K562 (cell line): ENCODE results near the gene CSNK2A1. TPM values are rescaled to one million over a fixed set of nuclear protein-coding genes. Genes with fewer than 3 reads are reported as not detected.

Experiments
- ATAC-seq: fragments of 200-7000 bp; cut with Tn5 transposase; 3 replicates; pipeline ENCODE4 v1.9.1; 2020; ENCODE audit warnings: moderate library complexity
- BruUV-seq: library from RNA; stranded (reverse); fragments of 400-500 nt; replicated peaks from 2 replicates; lab custom pipeline; 2021; lab: Mats Ljungman, UMichigan
- CTCF ChIA-PET: fragments of 300-600 bp; formaldehyde crosslinking; extraction: SDS; loops from one replicate; lab custom pipeline; 2021; ENCODE audit warnings: low intra/inter-chr PET ratio; lab: Yijun Ruan, JAX
- POLR2A ChIA-PET: fragments of 300-600, 350-650 bp; sonication (Branson Sonifier 250); formaldehyde crosslinking; extraction: SDS; loops from one replicate; lab custom pipeline; 2021; ENCODE audit warnings: antibody characterized with exemption, inconsistent platforms; lab: Yijun Ruan, JAX
- DNase-seq, 4 experiments: peaks; one replicate each; pipeline versions ENCODE4 v3.0.0 to v3.0.0-alpha.2; 2011 to 2018; ENCODE audit warnings: low spot score in 3 of 4, mixed read lengths in 3 of 4; ENCODE audit errors: extremely low read depth in 1 of 4
- FAIRE-seq: peaks from 2 replicates; lab custom pipeline; 2011; peaks lifted over from hg19 to GRCh38; lab: Jason Lieb, UNC
- H2AFZ ChIP-seq: 2 replicates; pipeline ENCODE4 v1.6.0; 2011; ENCODE audit warnings: low read depth, low read length, control low read depth, inconsistent platforms
- H3K27ac ChIP-seq: fragments of 200-600 bp; 3 replicates; pipeline ENCODE4 v1.8.0; 2011; ENCODE audit warnings: low read depth, mild to moderate bottlenecking, control low read depth, inconsistent platforms, low read length, moderate library complexity, mixed read lengths; ENCODE audit errors: extremely low read depth
- H3K27me3 ChIP-seq, 2 experiments: fragments of 300-600 bp in 1 of 2; 2 replicates in 1 of 2; 3 replicates in 1 of 2; pipeline versions ENCODE4 v1.6.0 to v1.8.0; 2011; ENCODE audit warnings: inconsistent platforms in 2 of 2, low read length in 2 of 2, mild to moderate bottlenecking in 1 of 2, mixed read lengths in 1 of 2, moderate library complexity in 1 of 2; ENCODE audit not compliant: control insufficient read depth in 2 of 2, insufficient read depth in 2 of 2
- H3K36me3 ChIP-seq: fragments of 300-600 bp; 3 replicates; pipeline ENCODE4 v1.8.0; 2011; ENCODE audit warnings: mild to moderate bottlenecking, low read length, inconsistent platforms; ENCODE audit not compliant: control insufficient read depth, insufficient read depth
- H3K4me1 ChIP-seq, 2 experiments: fragments of 200-600 bp in 1 of 2; replicated peaks in 1 of 2; 2 replicates in 1 of 2; 3 replicates in 1 of 2; pipeline versions ENCODE4 v1.5.1 to v1.8.0; 2011; ENCODE audit warnings: inconsistent platforms in 2 of 2, low read length in 2 of 2, mild to moderate bottlenecking in 1 of 2, mixed read lengths in 1 of 2, moderate library complexity in 1 of 2; ENCODE audit not compliant: control insufficient read depth in 2 of 2, insufficient read depth in 2 of 2
- H3K4me2 ChIP-seq: 2 replicates; pipeline ENCODE4 v1.6.1; 2011; ENCODE audit warnings: low read length, control low read depth, inconsistent platforms, mixed read lengths; ENCODE audit not compliant: insufficient read depth
- H3K4me3 ChIP-seq: fragments of 200-600 bp; sonication (generic), shearing (Covaris generic); 2 replicates; pipeline ENCODE4 v1.5.1; 2016; ENCODE audit warnings: control low read depth, inconsistent platforms
- H3K79me2 ChIP-seq: fragments of 200-600 bp; 3 replicates; pipeline ENCODE4 v1.8.0; 2011; ENCODE audit warnings: low read length, inconsistent platforms; ENCODE audit not compliant: control insufficient read depth, insufficient read depth
- H3K9ac ChIP-seq, 2 experiments: 2 replicates each; pipeline versions ENCODE4 v1.6.0 to v1.6.1; 2011; ENCODE audit warnings: low read depth in 2 of 2, low read length in 2 of 2, control low read depth in 1 of 2, inconsistent platforms in 1 of 2, mild to moderate bottlenecking in 1 of 2, mixed read lengths in 1 of 2; ENCODE audit not compliant: insufficient read depth in 1 of 2
- H3K9me1 ChIP-seq: one replicate; pipeline ENCODE4 v1.6.0; 2011; ENCODE audit warnings: inconsistent platforms, mild to moderate bottlenecking, low read length, moderate library complexity; ENCODE audit not compliant: control insufficient read depth, insufficient read depth
- H3K9me3 ChIP-seq: replicated peaks from 2 replicates; pipeline ENCODE4 v1.5.1; 2011; ENCODE audit warnings: low read depth, low read length, inconsistent platforms; ENCODE audit not compliant: control insufficient read depth, insufficient read depth
- H4K20me1 ChIP-seq: replicated peaks from 2 replicates; pipeline ENCODE4 v1.6.1; 2011; ENCODE audit warnings: low read length, inconsistent platforms, mixed read lengths; ENCODE audit not compliant: control insufficient read depth, insufficient read depth
- MEIS2 ChIP-seq: fragments of 450-650 bp; IDR thresholded peaks from 2 replicates; pipeline ENCODE4 v1.6.1; 2014; ENCODE audit warnings: mild to moderate bottlenecking; ENCODE audit not compliant: partially characterized antibody
- NFXL1 ChIP-seq: fragments of 450-650 bp; formaldehyde crosslinking; IDR thresholded peaks from 2 replicates; pipeline ENCODE4 v1.4.0; 2021; ENCODE audit warnings: mild to moderate bottlenecking
- PKNOX1 ChIP-seq: fragments of 450-650 bp; IDR thresholded peaks from 2 replicates; pipeline ENCODE4 v1.6.1; 2016
- POLR2G ChIP-seq: fragments of 200-400 bp; formaldehyde crosslinking; IDR thresholded peaks from 2 replicates; pipeline ENCODE4 v1.6.1; 2017; ENCODE audit warnings: low read depth, mild to moderate bottlenecking, antibody characterized with exemption, low read length, moderate library complexity
- WGBS: fragments of 100-300 bp; shearing (Covaris generic); methylation state at CpG from one replicate; pipeline ENCODE4 v1.1.6; 2016; ENCODE audit warnings: low coverage, mixed read lengths; ENCODE audit not compliant: insufficient coverage; ENCODE audit errors: missing lambda C conversion rate; 5-methylcytosine and 5-hydroxymethylcytosine counted together
- in situ Hi-C: fragments of 300-500 bp; cut with MboI; formaldehyde crosslinking; loops from 4 replicates; pipeline ENCODE4 v1.15.0; 2018; ENCODE audit warnings: inconsistent platforms, mixed read lengths
- intact Hi-C: fragments of 100-400 bp; cut with micrococcal nuclease; formaldehyde crosslinking; loops from 2 replicates; pipeline ENCODE4 v1.14.2; 2022
- polyA plus RNA-seq, 8 experiments: library from polyadenylated mRNA; depleted of rRNA in 4 of 8; stranded (reverse) in 5 of 8; unstranded in 3 of 8; fragments of >200 nt; fragmentation: Nextera tagmentation in 2 of 8; fragmentation: Illumina TruSeq in 1 of 8; extraction: Ambion mirVana in 2 of 8; extraction: Trizol in 1 of 8; gene quantifications; 2 replicates each; pipeline versions ENCODE4 v1.2.1 to v1.2.3, GENCODE V29; 2011 to 2014; ENCODE audit warnings: inconsistent platforms in 1 of 8, missing spikeins in 1 of 8
- total RNA-seq, 7 experiments: library from RNA; depleted of rRNA in 6 of 7; stranded (reverse); fragments of >200 nt in 6 of 7; fragmentation: Illumina TruSeq in 2 of 7; extraction: Trizol in 2 of 7; gene quantifications; 2 replicates each; pipeline versions ENCODE4 v1.2.1 to v1.2.3, GENCODE V29; 2011 to 2021; ENCODE audit warnings: low replicate concordance in 1 of 7
- TF ChIP-seq, protein P1 (sequence below): sonication (generic); formaldehyde crosslinking; IDR thresholded peaks from 2 replicates; pipeline ENCODE4 v1.8.1; 2023; ENCODE audit warnings: mild to moderate bottlenecking, missing genetic modification reagents
- TF ChIP-seq, protein P2 (sequence below): fragments of 250-450 bp; sonication (Bioruptor Pico); IDR thresholded peaks from 2 replicates; pipeline ENCODE4 v1.5.0; 2021; ENCODE audit warnings: mild to moderate bottlenecking, moderate library complexity

CSNK2A1 gene
- total and polyA plus RNA-seq, 9 of the 15 experiments (the other 6 are each of a cell fraction or from before 2014, with no cell fraction given): 71.0 to 251 (median 103) TPM

GRCh38 chr20:430091-430999, 113.2 kb downstream of the CSNK2A1 start:
- H3K9me1 ChIP-seq: peaks cover 3% of the 10 kb centered on the region
- POLR2A ChIA-PET: interaction anchor here (0.6 to 0.8 kb wide), 2 partner anchors 15 to 106 kb away, joined by 3 to 5 read pairs; no protein-coding TSS in a partner anchor
- CTCF ChIA-PET: interaction anchor here (2.1 to 4.0 kb wide), 2 partner anchors 48 to 75 kb away, joined by 10 to 27 read pairs; no protein-coding TSS in a partner anchor
- H3K4me3 ChIP-seq: no peak overlapping the region
- no peak overlapping the region for H2AFZ ChIP-seq
- in situ Hi-C loops (no loop called here), intact Hi-C loops (no loop called here)
- BruUV-seq: no TSS peak
- H3K4me2 ChIP-seq: no peak overlapping the region
- no peaks in the 10 kb centered on the region for H3K27me3 ChIP-seq
- H4K20me1 ChIP-seq: no peaks in the 10 kb centered on the region
- peaks cover 0 to 20% of the 10 kb centered on the region in 2 experiments; a peak in 2 of 5 replicates for H3K4me1 ChIP-seq
- no peaks in the 10 kb centered on the region for H3K9me3 ChIP-seq
- H3K9ac ChIP-seq: peak overlapping the region in 1 of 2 experiments; percentile 58; a peak in 2 of 4 replicates
- no peak overlapping the region; the same call in 2 of the 3 replicates for H3K27ac ChIP-seq
- FAIRE-seq (no peak), ATAC-seq (peak; percentile 40), DNase-seq (no peak)
- peaks cover 29% of the 10 kb centered on the region; the same call in 2 of the 3 replicates for H3K36me3 ChIP-seq
- no peaks in the 10 kb centered on the region for H3K79me2 ChIP-seq
- WGBS: 79% methylated on average over 14 of the region's 21 CpGs
- TF ChIP-seq, protein P1, sequence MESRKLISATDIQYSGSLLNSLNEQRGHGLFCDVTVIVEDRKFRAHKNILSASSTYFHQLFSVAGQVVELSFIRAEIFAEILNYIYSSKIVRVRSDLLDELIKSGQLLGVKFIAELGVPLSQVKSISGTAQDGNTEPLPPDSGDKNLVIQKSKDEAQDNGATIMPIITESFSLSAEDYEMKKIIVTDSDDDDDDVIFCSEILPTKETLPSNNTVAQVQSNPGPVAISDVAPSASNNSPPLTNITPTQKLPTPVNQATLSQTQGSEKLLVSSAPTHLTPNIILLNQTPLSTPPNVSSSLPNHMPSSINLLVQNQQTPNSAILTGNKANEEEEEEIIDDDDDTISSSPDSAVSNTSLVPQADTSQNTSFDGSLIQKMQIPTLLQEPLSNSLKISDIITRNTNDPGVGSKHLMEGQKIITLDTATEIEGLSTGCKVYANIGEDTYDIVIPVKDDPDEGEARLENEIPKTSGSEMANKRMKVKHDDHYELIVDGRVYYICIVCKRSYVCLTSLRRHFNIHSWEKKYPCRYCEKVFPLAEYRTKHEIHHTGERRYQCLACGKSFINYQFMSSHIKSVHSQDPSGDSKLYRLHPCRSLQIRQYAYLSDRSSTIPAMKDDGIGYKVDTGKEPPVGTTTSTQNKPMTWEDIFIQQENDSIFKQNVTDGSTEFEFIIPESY (CRISPR knock-in tag): peak; percentile 42; the same call in 1 of the 2 replicates
- TF ChIP-seq, protein P2, sequence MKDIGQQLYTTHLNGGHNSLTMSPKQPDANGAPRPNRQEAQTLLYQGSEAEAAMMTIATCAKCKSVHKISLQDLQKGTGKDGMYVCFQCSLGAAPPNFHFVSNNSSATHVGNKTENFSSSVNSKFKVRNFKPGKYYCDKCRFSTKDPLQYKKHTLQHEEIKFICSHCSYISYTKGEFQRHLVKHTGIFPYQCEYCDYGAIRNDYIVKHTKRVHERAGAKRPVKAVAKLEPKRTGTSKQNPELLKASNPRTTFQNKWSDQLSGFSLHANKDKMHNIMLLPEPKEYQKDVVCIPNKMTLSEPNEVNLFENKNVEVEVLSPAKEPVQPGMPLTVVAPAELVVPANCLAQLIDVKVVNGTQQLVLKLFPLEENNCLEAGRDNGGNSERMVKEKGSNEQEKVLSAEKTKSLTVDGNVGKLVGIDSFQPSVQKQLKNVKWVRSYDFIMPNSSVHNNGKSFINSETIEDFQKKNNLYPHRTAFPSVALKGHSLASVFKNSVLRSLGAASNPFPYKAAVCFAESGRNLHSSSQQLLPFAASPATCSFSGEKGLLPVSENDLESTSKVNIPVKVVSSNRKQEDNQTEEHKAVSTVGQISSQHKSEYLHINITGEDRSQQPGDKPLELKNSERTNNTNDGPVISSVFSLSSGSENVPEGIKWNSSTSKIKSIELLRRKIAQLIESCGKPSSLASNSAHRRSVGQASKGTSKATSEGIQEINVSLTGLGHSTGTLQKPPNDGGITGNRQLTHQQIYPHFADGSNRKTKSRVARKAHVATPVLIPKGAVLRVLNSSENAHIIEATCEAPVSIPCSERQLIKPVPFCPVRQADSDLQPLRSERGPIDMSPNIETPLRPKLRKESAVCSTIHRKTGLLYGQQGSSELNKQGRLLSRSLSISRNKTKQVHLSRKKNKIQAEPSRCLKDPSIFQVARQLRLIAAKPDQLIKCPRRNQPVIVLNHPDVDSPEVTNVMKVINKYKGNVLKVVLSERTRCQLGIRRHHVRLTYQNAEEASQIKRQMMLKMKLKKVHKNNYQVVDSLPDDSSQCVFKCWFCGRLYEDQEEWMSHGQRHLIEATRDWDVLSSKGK (CRISPR knock-in tag): no peak
- TF ChIP-seq PKNOX1: peak; percentile 34; the same call in 1 of the 2 replicates
- TF ChIP-seq NFXL1 (CRISPR knock-in tag): no peak
- peak; percentile 31 for TF ChIP-seq MEIS2
- TF ChIP-seq POLR2G: peak; percentile 41; the same call in 1 of the 2 replicates
